Measurements from ENCODE around the gene ACAA2.

Gene ACAA2

DNA sequence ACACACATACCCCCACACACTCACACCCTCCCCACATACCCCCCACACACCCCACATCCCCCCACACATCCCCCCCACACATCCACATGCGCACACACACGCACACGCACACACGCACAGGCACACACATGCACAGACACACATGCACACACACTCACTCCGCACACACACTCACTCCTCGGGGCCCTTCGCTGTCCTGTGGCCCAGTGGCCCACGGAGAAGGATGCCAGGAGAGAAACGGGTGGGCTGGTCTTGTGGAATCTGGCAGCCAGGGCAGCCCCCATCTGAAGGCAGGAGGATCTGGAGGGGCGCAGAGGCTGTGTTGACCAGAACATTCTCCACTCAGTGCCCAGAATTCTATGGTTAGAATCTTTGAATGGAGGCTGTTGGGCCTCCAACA lies 51.6 kb downstream of the ACAA2 start:
- Histone ChIP-seq H3K36me3 (no peaks in the 10 kb centered on the region), H3K4me1 (no peaks in the 10 kb centered on the region), H3K27ac (no peak overlapping the region), H3K4me3 (no peak overlapping the region), H3K27me3 (peaks cover 0 to 4% of the 10 kb centered on the region in 2 donors), H3K9me3 (no peaks in the 10 kb centered on the region)
- intact Hi-C loops (cut with DNase I; ENCODE audit: low total_unique reads): no loop called here
- DNase-seq: no peak
- TF ChIP-seq CTCF (IDR thresholded peaks at IDR 0.05): no peak

GRCh38 chr18:49758263-49758610 lies 55.1 kb downstream of the ACAA2 start:
- Histone ChIP-seq H3K4me1 (no peaks in the 10 kb centered on the region), H3K27me3 (peaks cover 0 to 4% of the 10 kb centered on the region in 2 donors), H3K27ac (no peak overlapping the region), H3K36me3 (no peaks in the 10 kb centered on the region), H3K4me3 (no peak overlapping the region), H3K9me3 (no peaks in the 10 kb centered on the region)
- DNase-seq: no peak
- TF ChIP-seq CTCF (IDR thresholded peaks at IDR 0.05): no peak
- intact Hi-C loops (cut with DNase I; ENCODE audit: low total_unique reads): no loop called here

DNA sequence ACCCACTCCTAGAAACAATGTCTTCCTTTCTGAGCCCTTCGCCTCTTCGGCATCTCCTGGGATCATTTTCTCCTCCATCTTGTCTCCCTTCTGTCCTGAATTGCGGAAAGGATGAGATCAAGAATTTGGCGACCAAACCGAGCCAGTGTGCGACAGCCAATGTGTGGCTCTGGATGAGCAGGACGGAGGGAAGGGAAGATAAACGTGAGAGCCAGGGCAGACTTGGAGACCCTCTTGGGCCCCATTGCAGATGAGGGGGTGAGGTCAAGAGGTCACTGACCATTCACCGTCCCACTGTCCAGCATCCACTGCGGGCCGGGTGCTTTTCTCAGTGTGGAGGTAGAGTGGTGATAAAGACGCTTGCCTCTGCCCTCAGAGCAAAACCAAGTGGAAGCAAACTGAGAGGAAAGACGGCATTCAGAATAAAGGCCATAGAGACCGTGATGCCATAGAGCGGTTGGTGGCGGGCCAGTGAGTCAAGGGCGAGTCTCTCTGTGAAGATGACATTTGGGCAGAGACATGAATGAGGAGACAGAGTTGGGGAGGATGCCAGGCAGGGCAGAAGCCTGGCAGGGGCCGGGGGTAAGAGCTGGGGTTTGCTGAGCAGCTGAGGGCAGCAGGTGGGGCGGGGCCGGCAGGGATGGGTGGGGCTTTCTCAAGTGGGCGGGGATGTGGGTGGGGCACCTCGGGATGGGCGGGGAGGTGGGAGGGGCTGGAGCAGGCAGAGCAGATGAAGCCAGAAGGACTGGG lies 55.6 kb downstream of the ACAA2 start:
- H3K36me3 ChIP-seq: no peaks in the 10 kb centered on the region
- intact Hi-C loops (cut with DNase I; ENCODE audit: low total_unique reads): no loop called here
- no peak for TF ChIP-seq CTCF (IDR thresholded peaks at IDR 0.05)
- no peak overlapping the region for H3K4me3 ChIP-seq
- peaks cover 0 to 4% of the 10 kb centered on the region in 2 donors for H3K27me3 ChIP-seq
- no peaks in the 10 kb centered on the region for H3K9me3 ChIP-seq
- no peak overlapping the region for H3K27ac ChIP-seq
- DNase-seq: no peak
- no peaks in the 10 kb centered on the region for H3K4me1 ChIP-seq

DNA sequence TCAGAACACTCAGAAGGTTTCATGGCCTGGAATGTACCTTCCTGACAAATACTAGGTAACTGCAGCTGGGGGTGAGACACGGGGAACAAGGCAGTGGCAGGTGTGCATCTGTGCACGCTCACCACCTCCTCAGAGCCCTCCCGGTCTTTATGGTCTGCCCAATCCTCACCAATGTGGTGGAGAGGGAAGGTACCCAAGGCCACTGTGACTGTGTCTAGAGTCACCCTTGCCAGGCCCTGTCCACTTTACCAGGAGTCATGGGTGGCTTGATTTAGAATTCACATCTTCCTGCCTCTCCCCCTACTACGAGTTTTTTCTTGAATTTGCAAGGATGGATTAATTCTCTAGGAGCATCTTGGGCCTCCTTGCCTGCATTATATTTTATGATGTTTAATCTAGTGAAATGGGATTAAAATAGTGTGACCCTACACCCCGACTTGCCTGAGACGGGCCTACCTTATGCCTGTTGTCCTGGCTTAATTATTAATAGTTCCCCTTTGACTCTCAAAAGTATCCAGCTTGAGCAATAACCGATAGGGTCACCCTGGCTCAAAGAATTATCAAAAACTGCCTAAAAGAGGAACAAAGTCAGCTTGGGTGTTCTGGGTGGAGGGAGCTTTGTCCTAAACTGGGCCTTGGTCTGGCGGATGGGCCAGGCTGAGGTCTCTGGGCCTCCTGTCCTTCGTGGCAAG lies 56.5 kb downstream of the ACAA2 start:
- Histone ChIP-seq H3K27me3 (peaks cover 0 to 4% of the 10 kb centered on the region in 2 donors), H3K36me3 (no peaks in the 10 kb centered on the region), H3K27ac (no peak overlapping the region), H3K4me3 (no peak overlapping the region), H3K9me3 (no peaks in the 10 kb centered on the region), H3K4me1 (no peaks in the 10 kb centered on the region)
- TF ChIP-seq CTCF (IDR thresholded peaks at IDR 0.05): no peak
- DNase-seq: no peak
- intact Hi-C loops (cut with DNase I; ENCODE audit: low total_unique reads): no loop called here

GRCh38 chr18:49756135-49756534 lies 57.2 kb downstream of the ACAA2 start:
- no peak for DNase-seq
- no peaks in the 10 kb centered on the region for H3K9me3 ChIP-seq
- no peaks in the 10 kb centered on the region for H3K36me3 ChIP-seq
- no peak overlapping the region for H3K4me3 ChIP-seq
- no peaks in the 10 kb centered on the region for H3K4me1 ChIP-seq
- TF ChIP-seq CTCF (IDR thresholded peaks at IDR 0.05): no peak
- no peak overlapping the region for H3K27ac ChIP-seq
- intact Hi-C loops (cut with DNase I; ENCODE audit: low total_unique reads): no loop called here
- H3K27me3 ChIP-seq: peaks cover 0 to 9% of the 10 kb centered on the region in 2 donors

Data from tibial artery (tissue), 4 donors.